Brain microvascular endothelial cell (primary cell): ENCODE data around the gene ZBTB4.
A peak's percentile ranks its signal among the peaks of the same experiment; 100 is the strongest.

Source experiments
- DNase-seq: peaks from one replicate; pipeline ENCODE4 v3.0.0-alpha.2; 2020
- H3K27ac ChIP-seq: fragments of 250-450 bp; sonication (Bioruptor Pico); 2 replicates; pipeline ENCODE4 v1.5.1; 2020; ENCODE audit warnings: mild to moderate bottlenecking, moderate library complexity
- H3K27me3 ChIP-seq: fragments of 250-450 bp; sonication (Bioruptor Pico); replicated peaks from 2 replicates; pipeline ENCODE4 v1.5.1; 2020; ENCODE audit warnings: mild to moderate bottlenecking
- H3K36me3 ChIP-seq: fragments of 250-450 bp; sonication (Bioruptor Pico); replicated peaks from 2 replicates; pipeline ENCODE4 v1.5.1; 2020; ENCODE audit warnings: mild to moderate bottlenecking
- H3K4me3 ChIP-seq: 2 replicates; pipeline ENCODE4 v1.5.1; 2011; ENCODE audit warnings: low read depth, mild to moderate bottlenecking, control low read depth, low read length, moderate library complexity
- in situ Hi-C: cut with HindIII; loops from 2 replicates; pipeline ENCODE4 v1.10.0; 2017; ENCODE audit warnings: low sequenced_read_pairs, low pct_ligation_motif_present
- TF ChIP-seq, protein P1 (sequence below): IDR thresholded peaks from 2 replicates; pipeline ENCODE4 v1.5.1; 2011; ENCODE audit warnings: low read depth, mild to moderate bottlenecking, moderate library complexity, low read length, control low read depth, inconsistent platforms; ENCODE audit errors: missing control alignments

The ZBTB4 gene, protein sequence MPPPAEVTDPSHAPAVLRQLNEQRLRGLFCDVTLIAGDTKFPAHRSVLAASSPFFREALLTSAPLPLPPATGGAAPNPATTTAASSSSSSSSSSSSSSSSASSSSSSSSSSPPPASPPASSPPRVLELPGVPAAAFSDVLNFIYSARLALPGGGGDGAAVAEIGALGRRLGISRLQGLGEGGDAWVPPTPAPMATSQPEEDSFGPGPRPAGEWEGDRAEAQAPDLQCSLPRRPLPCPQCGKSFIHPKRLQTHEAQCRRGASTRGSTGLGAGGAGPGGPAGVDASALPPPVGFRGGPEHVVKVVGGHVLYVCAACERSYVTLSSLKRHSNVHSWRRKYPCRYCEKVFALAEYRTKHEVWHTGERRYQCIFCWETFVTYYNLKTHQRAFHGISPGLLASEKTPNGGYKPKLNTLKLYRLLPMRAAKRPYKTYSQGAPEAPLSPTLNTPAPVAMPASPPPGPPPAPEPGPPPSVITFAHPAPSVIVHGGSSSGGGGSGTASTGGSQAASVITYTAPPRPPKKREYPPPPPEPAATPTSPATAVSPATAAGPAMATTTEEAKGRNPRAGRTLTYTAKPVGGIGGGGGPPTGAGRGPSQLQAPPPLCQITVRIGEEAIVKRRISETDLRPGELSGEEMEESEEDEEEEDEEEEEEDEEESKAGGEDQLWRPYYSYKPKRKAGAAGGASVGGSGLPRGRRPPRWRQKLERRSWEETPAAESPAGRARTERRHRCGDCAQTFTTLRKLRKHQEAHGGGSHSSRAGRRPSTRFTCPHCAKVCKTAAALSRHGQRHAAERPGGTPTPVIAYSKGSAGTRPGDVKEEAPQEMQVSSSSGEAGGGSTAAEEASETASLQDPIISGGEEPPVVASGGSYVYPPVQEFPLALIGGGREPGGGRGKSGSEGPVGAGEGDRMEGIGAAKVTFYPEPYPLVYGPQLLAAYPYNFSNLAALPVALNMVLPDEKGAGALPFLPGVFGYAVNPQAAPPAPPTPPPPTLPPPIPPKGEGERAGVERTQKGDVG

DNA sequence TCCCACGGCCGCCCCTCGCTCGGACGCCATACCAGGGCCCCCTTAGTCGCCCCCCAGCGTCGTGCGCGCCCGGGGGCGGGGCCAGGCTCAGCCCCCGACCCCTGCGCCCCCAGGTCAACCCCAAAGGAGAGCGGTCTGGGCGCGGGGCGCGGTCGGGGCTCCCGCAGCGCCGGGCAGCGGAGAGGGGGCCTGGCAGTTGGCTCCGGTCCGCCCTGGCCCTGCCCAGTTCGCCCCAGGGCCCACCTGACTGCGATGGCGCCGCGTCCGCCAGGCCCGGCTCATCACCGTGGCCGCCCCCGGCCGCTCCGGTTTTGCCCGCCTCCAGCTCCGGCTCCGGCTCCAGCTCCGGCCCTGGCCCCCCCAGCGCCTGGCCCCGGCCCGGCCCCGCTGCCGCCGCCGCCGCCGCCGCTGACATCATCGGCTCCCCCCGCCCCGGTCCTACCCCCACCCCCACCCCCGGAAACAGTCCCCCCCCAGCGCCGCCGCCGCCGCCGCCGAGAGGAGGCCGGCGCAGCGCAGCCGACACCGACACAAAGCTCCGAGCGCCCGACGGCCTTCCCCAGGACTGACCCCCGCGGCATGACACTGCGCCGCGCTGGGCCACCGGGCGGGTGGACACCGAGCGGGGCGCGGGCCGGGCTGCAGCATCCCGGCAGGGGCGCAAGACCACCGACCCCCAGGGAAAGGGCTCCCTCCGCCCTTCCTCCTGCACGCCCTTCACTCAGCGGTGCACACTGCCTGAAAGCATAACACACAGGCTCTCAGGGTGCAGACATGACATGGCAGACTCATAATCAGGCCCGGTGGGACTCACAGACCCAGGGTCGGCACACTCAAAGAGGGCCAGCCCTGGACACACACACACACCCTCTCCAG is at the start of gene ZBTB4:
ZBTB4 (minus strand) TSS at position 419 of the 876 bp plus-strand sequence. CDS start 12,830 bp downstream, outside the sequence.
- no peaks in the 10 kb centered on the region for H3K27me3 ChIP-seq
- peak within 1 kb of the TSS; percentile 78 for H3K27ac ChIP-seq
- in situ Hi-C loops = no loop called here
- TF ChIP-seq, protein P1, sequence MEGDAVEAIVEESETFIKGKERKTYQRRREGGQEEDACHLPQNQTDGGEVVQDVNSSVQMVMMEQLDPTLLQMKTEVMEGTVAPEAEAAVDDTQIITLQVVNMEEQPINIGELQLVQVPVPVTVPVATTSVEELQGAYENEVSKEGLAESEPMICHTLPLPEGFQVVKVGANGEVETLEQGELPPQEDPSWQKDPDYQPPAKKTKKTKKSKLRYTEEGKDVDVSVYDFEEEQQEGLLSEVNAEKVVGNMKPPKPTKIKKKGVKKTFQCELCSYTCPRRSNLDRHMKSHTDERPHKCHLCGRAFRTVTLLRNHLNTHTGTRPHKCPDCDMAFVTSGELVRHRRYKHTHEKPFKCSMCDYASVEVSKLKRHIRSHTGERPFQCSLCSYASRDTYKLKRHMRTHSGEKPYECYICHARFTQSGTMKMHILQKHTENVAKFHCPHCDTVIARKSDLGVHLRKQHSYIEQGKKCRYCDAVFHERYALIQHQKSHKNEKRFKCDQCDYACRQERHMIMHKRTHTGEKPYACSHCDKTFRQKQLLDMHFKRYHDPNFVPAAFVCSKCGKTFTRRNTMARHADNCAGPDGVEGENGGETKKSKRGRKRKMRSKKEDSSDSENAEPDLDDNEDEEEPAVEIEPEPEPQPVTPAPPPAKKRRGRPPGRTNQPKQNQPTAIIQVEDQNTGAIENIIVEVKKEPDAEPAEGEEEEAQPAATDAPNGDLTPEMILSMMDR = no peak
- peak within 1 kb of the TSS; percentile 72 for H3K4me3 ChIP-seq
- no peak for DNase-seq
- H3K36me3 ChIP-seq = no peaks in the 10 kb centered on the region

- DNase-seq = no peak
- in situ Hi-C loops = no loop called here
- TF ChIP-seq, protein P1 = no peak
- Histone ChIP-seq H3K4me3 (no peak overlapping the region), H3K27ac (no peak overlapping the region), H3K27me3 (no peaks in the 10 kb centered on the region), H3K36me3 (no peaks in the 10 kb centered on the region)
Observed at GRCh38 chr17:7528842-7529241, 49.4 kb upstream of the ZBTB4 start.

DNA sequence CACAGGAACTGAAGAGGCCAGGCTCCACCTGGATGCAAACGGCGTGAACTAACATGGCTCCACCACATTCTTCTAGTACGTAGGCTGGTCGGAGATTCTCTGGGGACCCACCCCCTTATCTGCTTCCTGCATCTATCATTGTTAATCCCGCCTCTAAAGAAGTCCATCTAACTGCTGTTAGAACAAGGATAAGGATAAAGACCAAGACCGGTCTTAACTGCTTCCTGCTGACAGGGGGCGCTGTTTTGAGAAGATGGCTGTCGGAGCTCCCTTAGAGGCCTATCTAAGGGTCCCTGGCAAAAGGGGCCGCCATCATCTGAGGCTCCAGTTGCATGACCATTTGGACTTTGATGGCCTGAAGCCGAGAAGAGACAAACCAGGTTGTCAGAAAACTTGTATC is 43.6 kb upstream of the ZBTB4 start:
- H3K27me3 ChIP-seq = no peaks in the 10 kb centered on the region
- TF ChIP-seq, protein P1 = peak; percentile 55
- no peak overlapping the region for H3K4me3 ChIP-seq
- no peak for DNase-seq
- no peak overlapping the region for H3K27ac ChIP-seq
- no peaks in the 10 kb centered on the region for H3K36me3 ChIP-seq
- in situ Hi-C loops = no loop called here

DNA sequence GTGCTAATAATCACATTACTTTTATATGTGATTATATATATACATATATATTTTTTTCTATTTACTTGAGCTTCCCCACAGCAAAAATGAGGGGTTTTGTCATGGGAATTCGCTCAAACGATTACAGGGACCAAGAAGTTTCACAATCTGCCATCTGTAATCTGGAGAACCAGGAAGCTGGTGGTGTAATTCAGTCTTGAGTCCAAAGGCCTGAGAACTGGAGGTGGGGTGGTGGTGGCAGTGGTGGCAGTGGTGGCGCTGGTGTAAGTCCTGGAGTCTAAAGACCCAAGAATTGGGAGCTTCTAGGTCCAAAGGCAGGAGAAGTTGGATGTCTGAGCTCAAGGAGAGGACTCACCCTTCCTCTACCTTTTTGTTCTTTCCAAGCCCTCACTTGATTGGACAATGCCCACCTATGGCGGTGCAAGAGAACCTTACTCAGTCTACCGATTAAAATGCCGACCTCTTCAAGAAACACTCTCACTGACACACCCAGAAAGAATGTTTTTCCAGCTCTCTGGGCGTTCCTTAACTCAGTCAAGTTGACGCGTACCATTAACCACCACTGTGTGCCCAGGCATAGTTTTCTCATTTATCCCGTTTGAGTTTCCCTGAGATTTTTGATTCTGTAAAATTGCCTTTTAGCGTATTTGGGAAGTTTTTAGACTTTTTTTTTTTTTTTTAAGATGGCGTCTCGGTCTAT is 36.6 kb upstream of the ZBTB4 start:
- H3K27ac ChIP-seq = no peak overlapping the region
- TF ChIP-seq, protein P1 = no peak
- no peaks in the 10 kb centered on the region for H3K27me3 ChIP-seq
- peaks cover 38% of the 10 kb centered on the region for H3K36me3 ChIP-seq
- in situ Hi-C loops = no loop called here
- peak; percentile 15 for DNase-seq
- no peak overlapping the region for H3K4me3 ChIP-seq
